ENCODE results near the gene RPS16. TPM values are rescaled to one million over a fixed set of nuclear protein-coding genes. Genes with fewer than 3 reads are reported as not detected.

RPS16 gene
- total and polyA plus RNA-seq, 9 of the 15 experiments (the other 6 are each of a cell fraction or from before 2014, with no cell fraction given): 82.6 to 3,671 (median 2,204) TPM

GRCh38 chr19:39422020-39422419 is 13.7 kb downstream of the RPS16 start:
- H3K36me3 ChIP-seq (ENCODE audit: control insufficient read depth, insufficient read depth, low read length): peaks cover 30% of the 10 kb centered on the region; the same call in 2 of the 3 replicates
- intact Hi-C loops (cut with micrococcal nuclease) (no loop called here), in situ Hi-C loops (cut with MboI) (no loop called here)
- no peak overlapping the region for H3K4me2 ChIP-seq (ENCODE audit: insufficient read depth, low read length)
- H3K9ac ChIP-seq (ENCODE audit: insufficient read depth in 1 of 2, low read depth in 2 of 2, low read length in 2 of 2): no peak overlapping the region
- no peaks in the 10 kb centered on the region for H4K20me1 ChIP-seq (replicated peaks; ENCODE audit: control insufficient read depth, insufficient read depth, low read length)
- FAIRE-seq: no peak
- CTCF ChIA-PET (ENCODE audit: low intra/inter-chr PET ratio): no interaction called here
- no peak overlapping the region for H3K4me3 ChIP-seq
- 98% methylated on average over 5 of the region's 5 CpGs for WGBS (ENCODE audit: insufficient coverage, low coverage, missing lambda C conversion rate)
- H3K27me3 ChIP-seq (ENCODE audit: control insufficient read depth in 2 of 2, insufficient read depth in 2 of 2, low read length in 2 of 2): no peaks in the 10 kb centered on the region
- no peak overlapping the region for H3K27ac ChIP-seq (ENCODE audit: extremely low read depth, low read depth, low read length)
- no peaks in the 10 kb centered on the region for H3K9me3 ChIP-seq (replicated peaks; ENCODE audit: control insufficient read depth, insufficient read depth, low read depth, low read length)
- H3K79me2 ChIP-seq (ENCODE audit: control insufficient read depth, insufficient read depth, low read length): no peaks in the 10 kb centered on the region
- no TSS peak for BruUV-seq (replicated peaks)
- ATAC-seq: no peak
- TF ChIP-seq MAZ (CRISPR knock-in tag; conservative IDR thresholded peaks at IDR 0.05 in 1 of 2, IDR thresholded peaks at IDR 0.05 in 1 of 2) (no peak), ZBTB33 (CRISPR knock-in tag; IDR thresholded peaks at IDR 0.05) (peak; percentile 52; the same call in 1 of the 2 replicates), PURB (CRISPR knock-in tag; IDR thresholded peaks at IDR 0.05; ENCODE audit: low read depth) (no peak), HEY1 (CRISPR knock-in tag; IDR thresholded peaks at IDR 0.05; ENCODE audit: borderline replicate concordance) (no peak), ID3 (CRISPR knock-in tag; IDR thresholded peaks at IDR 0.05) (no peak), ID3 (tag; IDR thresholded peaks at IDR 0.05) (no peak), ILF3 (IDR thresholded peaks at IDR 0.05; ENCODE audit: borderline replicate concordance) (no peak), PTBP1 (IDR thresholded peaks at IDR 0.05; ENCODE audit: low read depth, low read length) (no peak), GATA2 (CRISPR knock-in tag; IDR thresholded peaks at IDR 0.05) (no peak), C11orf30 (IDR thresholded peaks at IDR 0.05; ENCODE audit: low read depth) (0 out of 2 replicates have a peak, but pooled peaks have one; percentile 30), MAFG (tag; conservative IDR thresholded peaks at IDR 0.05) (peak; percentile 37; the same call in 1 of the 2 replicates), ZNF551 (CRISPR knock-in tag; IDR thresholded peaks at IDR 0.05) (no peak), MED1 (CRISPR knock-in tag; IDR thresholded peaks at IDR 0.05; ENCODE audit: borderline replicate concordance) (no peak), ZNF316 (IDR thresholded peaks at IDR 0.05) (peak; percentile 55), SP1 (CRISPR knock-in tag; IDR thresholded peaks at IDR 0.05) (no peak)
- POLR2A ChIA-PET: interaction anchor here (9.1 kb wide), 1 partner anchor 11 kb away, joined by 141 read pairs; the partner anchor contains the start of gene RPS16
- H3K9me1 ChIP-seq (ENCODE audit: control insufficient read depth, insufficient read depth, low read length): no peaks in the 10 kb centered on the region
- DNase-seq (ENCODE audit: extremely low read depth in 1 of 4, low spot score in 3 of 4): no peak
- peaks cover 0 to 13% of the 10 kb centered on the region in 2 experiments; a peak in 1 of 5 replicates for H3K4me1 ChIP-seq (replicated peaks in 1 of 2; ENCODE audit: control insufficient read depth in 2 of 2, insufficient read depth in 2 of 2, low read length in 2 of 2)
- H2AFZ ChIP-seq (ENCODE audit: low read depth, low read length): no peak overlapping the region

Measured in K562 (cell line).